SH-SY5Y (cell line): ENCODE results near the gene DNM3.

Experiments
- GATA2 ChIP-seq: IDR thresholded peaks from 2 replicates; pipeline ENCODE4 v1.6.1; 2011; ENCODE audit warnings: mild to moderate bottlenecking, low read depth, low read length
- GATA3 ChIP-seq: IDR thresholded peaks from 2 replicates; pipeline ENCODE4 v1.6.1; 2011; ENCODE audit warnings: low read depth, mild to moderate bottlenecking, low read length, moderate library complexity

The DNM3 gene

DNA sequence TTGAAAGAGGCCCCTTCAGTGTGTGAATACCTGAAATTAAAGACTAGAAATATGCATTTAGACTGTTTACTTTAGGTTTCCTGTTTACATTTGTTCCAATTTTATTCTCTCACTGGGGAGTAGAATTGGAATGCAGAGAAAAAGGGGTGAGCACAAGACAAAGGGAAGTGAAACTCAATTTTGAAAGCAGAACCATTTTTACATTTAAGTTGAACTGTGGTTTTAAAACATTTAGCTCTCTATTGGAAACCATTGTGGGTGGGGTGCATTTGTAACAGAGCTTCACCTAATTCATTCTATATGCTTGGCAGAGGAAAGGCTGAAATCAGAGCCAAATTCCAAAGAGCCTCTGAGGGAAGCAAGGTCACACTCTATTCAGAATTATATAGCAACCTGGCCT lies 343.9 kb downstream of the DNM3 start:
- TF ChIP-seq GATA3 (no peak), GATA2 (no peak)

DNA sequence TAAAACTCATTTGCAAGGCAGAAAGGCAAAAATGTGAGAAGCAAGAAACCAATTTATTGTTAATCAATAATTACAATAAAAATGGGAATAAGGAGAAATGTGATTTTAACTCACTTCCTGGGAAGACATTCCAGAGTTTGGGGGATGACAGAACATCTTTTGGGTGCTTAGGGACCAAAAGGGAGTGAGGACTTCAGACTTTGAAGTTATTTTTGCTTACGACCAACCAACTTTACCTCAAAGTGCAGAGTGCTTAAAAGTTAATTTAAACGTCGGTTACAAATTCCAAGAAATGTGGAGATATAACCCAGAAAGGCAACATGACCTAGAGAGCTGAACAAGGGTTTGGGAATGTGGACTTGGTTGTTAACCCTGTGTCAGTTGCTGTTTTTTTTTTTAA lies 344.7 kb downstream of the DNM3 start:
- TF ChIP-seq GATA2 = no peak

DNA sequence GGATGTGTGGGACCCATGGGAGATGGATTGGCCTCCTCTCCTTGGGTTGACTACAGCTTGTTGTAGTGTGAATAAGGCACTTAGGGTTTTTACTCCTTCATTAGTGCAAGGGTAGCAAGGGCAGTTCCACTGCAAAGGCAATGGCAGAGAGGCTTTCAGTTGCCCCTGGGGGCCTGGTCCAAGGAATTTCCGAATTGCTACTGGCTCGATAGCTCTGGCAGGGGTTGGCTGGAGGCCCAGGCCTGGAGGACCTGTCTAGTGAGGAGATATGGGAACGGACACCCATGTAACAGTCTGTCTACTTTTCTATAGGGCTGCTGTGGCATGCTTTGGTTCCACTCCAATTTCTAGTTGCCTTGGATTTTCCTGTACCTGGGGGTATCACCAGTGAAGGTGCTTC lies 360.3 kb downstream of the DNM3 start:
- TF ChIP-seq GATA2 (no peak), GATA3 (no peak)

DNA sequence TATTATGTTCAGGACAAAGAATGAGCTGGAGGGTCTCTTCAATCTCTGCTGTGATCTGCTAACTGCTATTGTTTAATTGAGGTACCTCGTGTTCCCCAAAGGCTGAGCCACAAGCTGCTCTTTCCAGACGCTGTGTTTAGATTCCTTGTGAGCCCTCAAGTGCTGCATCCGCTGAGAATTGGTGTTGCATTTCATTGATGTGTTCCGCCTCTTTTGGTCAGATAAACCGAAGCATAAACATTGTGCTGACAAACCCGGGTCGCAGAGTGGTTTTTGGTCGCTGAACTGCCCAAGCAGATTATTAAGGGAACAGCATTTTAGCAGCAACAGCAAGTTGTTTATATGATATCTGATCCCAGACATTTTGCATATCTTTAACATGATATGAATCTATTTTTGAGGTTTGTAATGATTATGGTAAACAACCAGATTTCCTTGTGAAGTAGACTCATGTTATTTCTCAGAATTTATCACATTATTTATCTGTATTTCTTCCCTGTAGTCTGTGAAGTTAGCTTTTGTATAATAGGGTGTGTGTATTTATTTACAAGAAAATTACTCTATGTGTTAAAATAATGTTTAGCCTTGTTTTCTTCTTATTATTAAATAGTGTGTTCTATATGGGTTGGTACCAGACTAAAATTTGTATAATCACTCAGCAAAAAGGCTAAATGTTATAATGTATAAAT lies 362.0 kb downstream of the DNM3 start:
- TF ChIP-seq GATA2 = no peak

DNA sequence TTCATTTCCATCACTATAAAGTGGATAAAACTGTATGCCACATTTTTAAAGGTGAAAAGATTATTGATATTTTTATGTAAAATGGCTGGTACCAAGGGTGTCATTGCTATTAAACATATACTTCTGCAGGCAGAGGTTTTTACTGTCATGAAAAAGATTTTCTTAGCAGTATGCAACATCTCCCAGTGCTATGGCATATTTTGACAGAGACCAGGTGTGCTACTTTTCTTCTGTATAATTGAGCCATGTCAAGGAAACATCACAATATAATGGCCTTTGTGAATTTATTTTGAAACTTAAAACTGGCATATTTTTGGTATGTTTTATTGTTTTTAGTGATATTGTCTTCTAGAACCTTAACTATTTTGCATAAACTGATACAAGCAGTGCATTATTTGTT lies 362.6 kb downstream of the DNM3 start:
- TF ChIP-seq GATA2 = no peak
- TF ChIP-seq GATA3 = no peak

DNA sequence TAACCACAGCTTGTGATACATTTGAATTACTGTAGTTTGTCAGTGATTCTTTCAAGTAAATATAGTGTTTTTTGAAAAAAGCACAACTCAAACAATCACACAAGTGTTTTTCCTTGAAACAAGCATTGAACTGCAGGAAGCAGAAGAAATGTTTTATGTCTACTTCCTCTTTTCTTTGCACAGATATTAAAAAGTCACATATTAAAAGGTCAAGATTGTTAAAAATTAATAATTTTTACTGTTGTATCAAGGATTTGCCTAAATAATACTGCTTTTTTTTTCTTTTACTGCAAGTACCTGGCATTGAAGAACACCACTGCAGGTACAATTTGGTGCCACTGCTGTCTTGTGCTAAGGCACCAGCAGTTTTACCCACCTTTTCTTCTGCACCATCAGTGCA lies 365.0 kb downstream of the DNM3 start:
- no peak for TF ChIP-seq GATA3
- no peak for TF ChIP-seq GATA2

DNA sequence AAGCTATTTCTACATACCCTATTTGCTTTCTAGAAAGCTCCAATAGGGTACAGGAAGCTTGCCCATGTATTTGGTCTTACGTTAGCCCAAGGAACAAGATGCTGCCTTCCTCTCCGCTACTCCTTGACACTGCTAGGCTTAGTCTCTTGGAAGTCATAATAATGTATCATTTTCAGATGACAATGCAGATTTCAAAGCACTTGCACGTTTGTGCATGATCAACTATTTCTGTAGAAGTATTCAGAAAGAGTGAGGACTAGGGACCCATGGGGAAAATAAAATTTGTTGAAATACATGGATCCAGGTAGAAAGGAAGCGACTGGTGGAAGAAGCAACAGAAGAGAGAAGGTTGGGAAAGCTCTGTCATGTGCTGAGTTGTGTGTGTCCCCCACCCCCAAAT lies 367.3 kb downstream of the DNM3 start:
- TF ChIP-seq GATA2 = no peak
- no peak for TF ChIP-seq GATA3

DNA sequence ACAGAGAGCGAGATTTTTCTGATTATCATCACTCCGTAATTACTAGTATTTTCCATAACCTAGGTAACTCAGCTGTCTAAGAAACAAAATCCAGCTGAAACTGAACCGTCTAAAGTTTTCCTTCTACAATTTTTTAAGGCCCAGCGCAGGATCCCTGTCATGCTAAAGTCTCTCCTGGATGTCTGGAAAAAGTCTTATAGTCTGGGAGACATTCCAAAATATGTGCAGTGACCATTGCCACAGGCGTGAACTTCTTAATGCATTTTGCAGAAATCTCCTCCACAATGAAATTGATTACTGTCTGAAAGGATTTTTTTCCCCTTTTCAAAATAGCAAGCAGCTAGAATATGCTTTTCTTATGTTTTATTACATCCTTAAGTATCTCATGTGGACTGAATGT lies 369.9 kb downstream of the DNM3 start:
- TF ChIP-seq GATA3 (no peak), GATA2 (no peak)

DNA sequence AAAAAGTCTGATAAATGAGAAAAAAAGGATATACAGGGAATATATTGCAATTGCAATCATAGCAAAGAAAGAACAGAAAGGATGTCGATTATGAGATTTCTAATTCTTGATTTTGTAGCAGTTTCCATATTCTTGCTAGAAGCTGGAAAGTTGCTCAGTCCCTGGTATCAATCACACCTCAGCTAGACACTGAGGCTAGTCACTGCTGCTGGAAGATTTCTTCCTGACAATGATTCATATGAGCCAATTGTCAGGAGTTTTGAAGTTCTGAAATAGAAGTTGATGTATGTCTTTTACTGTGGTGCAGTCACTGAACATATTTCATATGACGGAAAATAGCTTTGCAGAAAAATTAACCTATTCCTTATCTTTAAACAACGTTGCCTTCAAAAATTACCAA lies 370.8 kb downstream of the DNM3 start:
- TF ChIP-seq GATA2 (no peak), GATA3 (no peak)

DNA sequence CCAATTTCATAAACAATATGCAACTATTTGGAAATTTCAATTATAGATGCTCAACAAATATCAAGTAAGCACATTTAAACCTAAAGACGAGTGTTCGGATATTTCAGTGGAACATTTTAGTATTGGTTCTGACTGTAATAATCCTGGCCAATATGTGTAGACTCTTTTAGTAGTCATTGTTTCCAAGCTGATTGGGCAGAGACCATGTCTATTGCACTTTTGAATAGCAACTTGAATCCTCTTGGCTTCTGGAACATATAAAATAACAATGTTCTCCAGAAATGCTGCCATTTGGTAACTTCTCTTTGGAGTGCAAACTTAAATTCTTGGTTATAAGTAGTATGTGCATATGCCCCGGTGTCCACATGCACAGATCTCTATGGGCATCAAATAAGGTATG lies 373.7 kb downstream of the DNM3 start:
- TF ChIP-seq GATA2 (no peak), GATA3 (no peak)

DNA sequence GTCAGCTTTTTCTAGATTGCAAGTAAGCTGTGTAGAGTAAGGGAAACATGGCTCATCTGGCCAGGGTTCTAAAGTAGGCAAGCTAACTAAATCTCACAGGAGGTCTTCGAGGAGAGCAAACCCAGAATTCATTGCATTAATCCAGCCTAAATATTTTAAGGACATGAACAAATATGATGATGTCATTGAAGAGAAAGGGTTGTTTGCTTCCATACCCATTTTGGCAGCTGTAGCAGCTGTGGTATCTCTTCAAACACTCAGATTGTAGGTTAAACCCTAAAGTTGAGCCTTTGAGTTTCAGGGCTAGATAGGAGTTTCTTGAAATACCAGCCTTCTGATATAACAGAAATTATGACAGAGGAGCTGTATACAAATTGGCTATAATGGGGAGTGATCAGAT lies 378.7 kb downstream of the DNM3 start:
- TF ChIP-seq GATA2 (no peak), GATA3 (no peak)

DNA sequence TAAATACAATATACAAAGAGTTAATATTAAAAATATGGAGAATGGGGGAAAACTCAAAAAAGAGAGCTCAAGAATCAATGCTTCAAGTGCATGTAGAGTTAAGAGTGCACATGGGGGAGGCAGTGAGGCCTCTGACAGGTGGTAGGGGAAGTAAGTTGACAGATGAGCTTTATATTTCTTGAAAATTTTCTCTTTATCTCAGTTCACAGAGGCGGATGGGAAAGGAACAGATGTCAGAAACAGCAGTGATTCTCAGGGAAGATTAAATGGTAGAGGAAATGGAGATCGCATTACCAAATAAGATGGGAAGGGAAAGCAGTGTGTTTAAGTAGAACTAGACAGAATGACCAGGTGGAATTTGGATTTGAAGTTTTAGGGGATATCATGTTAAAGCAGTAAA lies 379.1 kb downstream of the DNM3 start:
- TF ChIP-seq GATA2 = no peak
- TF ChIP-seq GATA3 = no peak

DNA sequence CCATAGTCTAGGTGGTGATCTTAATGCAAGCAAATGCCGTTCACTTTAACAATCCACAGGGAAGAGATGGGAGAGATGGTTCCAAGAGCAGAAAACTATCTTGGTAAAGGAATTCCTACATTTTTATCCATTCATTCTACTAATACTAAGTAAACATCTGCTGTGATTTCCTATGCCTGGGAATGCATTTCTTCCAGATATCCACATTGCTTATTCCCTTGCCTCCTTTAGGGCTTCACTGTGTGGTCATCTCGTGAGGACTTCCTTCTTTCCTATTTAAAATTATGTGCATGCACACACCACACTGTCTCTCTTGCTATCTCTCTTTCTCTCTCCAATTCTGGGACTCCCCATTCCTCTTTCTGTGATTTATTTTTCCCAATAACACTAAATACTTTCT lies 380.1 kb downstream of the DNM3 start:
- TF ChIP-seq GATA2 = no peak
- TF ChIP-seq GATA3 = no peak

DNA sequence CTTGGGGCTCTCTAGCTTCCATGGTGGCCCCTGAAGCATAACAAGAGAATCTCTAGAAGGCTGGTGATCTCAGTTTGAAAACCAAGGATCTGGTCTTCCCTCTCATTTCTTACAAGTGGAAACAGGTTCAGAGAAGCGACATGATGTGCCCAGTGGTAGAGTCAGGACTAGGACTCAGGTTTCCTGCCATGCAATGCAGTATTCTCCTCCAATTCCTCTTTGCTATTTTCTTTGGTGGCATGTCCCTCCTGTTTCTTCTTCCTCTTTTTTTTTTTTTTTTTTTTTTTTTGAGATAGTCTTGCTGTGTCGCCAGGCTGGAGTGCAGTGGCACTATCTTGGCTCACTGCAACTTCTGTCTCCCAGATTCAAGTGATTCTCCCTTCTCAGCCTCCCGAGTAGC lies 383.6 kb downstream of the DNM3 start:
- TF ChIP-seq GATA3 = no peak
- no peak for TF ChIP-seq GATA2

DNA sequence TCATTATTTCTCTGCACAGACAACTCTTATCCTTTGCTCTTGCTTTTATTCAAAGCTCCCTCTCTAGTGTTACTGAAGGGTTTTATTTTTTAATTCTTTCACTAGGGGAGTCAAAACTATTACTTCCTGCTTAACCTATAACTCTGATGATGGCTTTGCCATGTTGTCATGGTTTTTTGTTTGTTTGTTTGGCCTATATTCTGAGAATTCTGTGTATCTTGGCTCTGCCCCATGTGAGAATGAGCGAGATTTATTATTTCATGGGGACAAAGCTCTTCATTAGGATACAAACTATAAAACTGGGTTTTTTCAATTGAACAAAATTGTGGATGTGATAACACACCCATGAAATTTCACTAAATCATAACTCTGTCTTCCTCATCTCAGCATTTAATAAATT lies 388.6 kb downstream of the DNM3 start:
- TF ChIP-seq GATA3 (no peak), GATA2 (no peak)

DNA sequence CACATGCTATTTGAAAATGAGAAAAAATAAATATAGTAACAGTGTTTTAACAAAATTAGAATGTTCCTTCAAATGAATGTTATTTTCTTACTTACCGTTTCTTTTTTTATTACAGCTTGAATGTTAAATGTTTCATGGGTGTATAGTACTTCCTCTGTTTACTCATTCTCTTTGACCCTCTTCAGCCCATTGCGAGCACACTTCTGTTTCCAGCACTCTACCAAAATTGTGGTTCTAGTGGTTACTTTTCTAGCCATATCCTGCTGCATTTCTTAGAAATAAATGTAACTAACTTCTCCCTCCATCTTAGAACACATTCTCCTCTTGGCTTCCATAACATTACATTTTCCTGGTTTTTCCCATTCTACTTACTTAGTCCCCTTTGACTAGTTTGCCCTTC lies 389.2 kb downstream of the DNM3 start:
- no peak for TF ChIP-seq GATA3
- no peak for TF ChIP-seq GATA2
